GM19239 (cell line): ENCODE data around the gene GFRA1.

Experiments used
- DNase-seq: peaks from one replicate; pipeline ENCODE4 v3.0.0; 2011; ENCODE audit warnings: low spot score; ENCODE audit not compliant: insufficient read length
- FAIRE-seq: peaks from 2 replicates; lab custom pipeline; 2011; peaks lifted over from hg19 to GRCh38; lab: Jason Lieb, UNC

Gene GFRA1

DNA sequence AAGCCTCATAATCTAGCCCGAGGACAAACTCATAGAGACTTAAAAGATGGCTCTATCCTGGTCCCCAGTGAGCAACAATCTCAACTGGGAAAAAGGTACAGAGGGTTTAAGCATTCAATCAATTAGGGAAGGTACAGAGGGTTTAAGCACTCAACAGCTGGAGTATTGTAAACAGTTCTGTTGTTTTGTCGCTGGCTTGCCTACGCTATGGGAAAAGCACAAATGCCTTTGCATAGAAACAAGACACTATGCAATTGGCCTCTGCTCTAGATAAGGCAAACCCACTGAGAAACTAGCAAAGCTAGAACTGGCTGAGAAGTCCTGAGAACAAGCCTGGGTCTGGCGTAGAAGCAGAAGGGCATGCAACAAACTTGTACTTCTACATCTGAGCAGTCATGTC is 69.3 kb downstream of the GFRA1 start:
- DNase-seq (no peak), FAIRE-seq (no peak)

DNA sequence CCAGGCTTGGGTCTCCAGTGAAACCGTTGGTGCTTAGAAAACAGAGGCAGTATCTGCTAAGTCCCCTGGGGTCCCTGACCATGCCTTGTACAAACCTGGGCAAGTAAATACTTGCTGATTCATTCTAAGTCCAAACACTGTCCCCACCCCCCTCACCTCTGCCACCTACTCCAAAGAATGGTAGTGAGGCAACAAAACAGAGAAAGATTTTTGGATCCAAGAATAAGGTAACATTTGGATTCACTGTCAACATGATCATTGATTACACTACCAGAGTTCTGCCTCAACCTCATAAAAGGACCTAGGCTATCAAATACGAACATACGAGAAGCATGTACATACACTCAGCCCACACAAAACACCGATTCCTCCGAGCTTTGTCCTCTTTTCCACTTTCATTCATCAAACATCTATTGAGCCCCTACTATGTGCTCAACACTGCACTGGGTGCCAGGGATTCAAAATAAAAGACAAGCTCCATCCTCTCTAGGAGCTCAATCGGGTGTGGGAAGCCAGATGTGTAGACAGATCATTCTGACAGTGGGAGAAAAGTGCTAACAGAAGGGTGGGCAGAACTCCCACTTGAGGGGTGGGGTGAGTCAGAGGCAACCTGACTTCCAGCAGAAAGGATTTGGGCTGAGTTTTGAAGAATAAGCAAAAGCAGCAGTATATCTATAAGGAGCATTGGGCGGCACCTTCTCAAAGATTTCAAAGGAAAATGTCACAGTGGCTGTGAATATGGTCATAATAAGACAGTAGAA is 71.2 kb downstream of the GFRA1 start:
- FAIRE-seq (no peak), DNase-seq (no peak)

DNA sequence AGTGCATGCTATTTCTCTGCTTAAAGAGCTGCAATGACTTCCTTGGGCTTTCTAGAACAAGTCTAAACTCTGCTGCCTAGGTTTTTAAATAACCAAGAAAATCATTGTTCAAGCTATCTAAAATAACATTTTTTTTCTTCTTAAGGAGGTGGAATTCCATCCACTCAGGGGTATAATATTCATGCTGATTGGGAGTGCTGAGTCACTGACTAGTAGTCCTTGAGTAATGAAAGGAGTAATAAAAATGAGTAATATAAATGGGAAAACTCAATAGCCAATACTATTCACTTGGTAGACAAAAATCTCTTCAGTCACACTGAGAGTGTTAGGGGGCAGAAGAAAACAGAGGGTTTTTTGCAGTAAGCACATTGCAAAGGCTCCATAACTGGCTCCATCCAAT is 72.0 kb downstream of the GFRA1 start:
- FAIRE-seq (no peak), DNase-seq (no peak)

DNA sequence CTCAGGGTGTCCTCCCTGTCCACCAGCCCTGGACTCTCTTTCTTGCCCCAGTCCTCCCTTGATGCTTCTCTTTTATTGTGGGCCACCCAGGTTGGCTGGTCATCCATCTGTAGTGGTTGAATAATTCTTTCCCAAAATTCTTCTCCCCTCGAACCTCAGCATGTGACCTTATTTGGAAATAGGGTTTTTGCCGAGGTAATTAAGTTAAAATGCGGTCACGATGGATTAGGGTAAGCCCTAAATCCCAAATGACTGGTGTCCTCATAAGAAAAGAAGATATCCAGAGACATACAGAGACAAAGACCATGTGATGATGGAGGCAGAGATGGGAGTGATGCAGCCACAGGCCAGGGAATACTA is 74.3 kb downstream of the GFRA1 start:
- DNase-seq (no peak), FAIRE-seq (no peak)

DNA sequence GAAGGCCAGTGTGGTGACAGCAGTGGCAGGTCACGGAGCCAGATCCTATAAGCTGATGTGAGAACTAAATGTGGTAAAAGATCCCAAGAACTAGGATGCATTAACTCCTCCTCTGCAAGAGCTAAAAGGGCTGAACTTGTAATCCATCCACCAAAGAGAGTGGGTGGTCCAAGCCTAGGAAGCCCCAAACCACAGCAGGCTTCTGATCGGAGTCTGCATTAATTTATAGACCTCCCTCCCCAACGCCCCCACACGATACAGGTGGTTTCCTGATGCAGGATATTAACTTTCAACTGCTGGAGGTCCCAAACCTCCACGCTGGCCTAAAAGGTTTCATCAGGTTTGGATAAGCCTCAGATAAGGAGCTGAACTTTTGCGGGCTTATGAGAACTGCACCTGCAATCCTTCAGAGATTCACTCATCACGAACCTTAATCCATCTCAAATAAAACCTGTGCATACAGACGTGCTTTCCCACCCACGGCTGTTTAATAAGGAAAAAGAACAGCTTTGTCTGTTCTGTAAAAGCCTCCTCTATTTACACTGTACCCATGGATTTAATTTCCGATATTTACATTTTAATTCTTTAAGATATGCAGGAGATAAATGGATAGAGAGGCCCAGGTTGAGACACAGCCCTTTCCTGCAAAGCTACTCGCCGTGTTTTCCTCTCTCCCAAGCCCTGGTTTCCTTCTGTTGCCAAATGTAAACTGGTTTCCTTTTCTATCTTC is 74.9 kb downstream of the GFRA1 start:
- FAIRE-seq, result no peak
- DNase-seq, result no peak

DNA sequence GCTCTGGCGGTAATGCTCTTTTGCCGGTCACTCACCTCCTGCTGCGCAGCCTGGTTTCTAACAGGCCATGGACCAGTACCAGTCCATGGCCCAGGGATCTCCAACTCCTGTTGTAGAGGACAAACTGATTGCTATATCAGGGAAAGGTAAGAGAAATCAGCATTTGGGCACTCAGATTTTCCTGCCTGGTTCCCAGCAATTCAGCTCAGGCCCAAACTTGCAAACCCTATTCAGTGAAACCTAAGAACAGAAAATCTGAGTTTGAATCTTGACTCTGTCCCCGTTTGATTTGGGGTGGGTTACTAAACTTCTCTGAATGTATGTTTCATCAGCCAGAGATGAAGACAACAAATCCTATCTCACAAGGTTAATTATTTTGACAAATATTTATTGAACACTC is 77.4 kb downstream of the GFRA1 start:
- no peak for DNase-seq
- FAIRE-seq, result no peak

DNA sequence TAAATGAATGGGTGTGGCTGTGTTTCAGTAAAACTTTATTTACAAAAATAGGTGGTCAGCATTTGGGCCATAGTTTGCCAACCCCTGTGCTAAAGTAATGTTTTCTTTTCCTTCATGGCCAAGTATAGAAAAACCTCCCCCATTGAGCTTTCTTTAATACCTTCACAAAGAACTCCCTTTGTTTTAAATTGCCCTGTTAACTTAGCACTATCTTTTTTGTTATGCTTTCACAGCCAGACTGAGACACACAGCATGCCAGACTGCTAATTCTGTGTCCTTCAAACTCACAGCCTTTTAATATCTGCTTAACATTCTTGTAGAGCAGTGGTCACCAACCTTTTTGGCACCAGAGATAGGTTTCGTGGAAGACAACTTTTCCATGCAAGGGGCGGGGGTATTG is 78.0 kb downstream of the GFRA1 start:
- no peak for FAIRE-seq
- no peak for DNase-seq

DNA sequence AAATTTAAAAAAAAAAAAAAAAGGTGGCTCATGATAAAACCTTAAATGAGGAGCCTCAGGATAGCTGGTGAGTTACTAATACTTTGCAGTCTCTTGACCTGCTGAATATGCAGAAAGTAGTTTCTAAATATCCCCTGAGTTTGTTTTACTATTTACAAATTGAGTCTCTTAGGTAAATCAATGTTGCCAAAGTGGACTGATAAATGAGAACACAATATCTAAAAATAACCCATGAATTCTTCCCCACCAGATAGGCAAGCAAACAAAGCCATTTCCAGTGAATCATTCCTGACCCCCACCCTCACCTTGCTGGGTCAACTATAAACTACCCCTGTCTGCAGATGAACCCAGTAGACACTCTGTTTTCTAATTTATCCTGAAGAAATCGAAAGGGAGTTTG is 78.9 kb downstream of the GFRA1 start:
- no peak for FAIRE-seq
- DNase-seq, result no peak

DNA sequence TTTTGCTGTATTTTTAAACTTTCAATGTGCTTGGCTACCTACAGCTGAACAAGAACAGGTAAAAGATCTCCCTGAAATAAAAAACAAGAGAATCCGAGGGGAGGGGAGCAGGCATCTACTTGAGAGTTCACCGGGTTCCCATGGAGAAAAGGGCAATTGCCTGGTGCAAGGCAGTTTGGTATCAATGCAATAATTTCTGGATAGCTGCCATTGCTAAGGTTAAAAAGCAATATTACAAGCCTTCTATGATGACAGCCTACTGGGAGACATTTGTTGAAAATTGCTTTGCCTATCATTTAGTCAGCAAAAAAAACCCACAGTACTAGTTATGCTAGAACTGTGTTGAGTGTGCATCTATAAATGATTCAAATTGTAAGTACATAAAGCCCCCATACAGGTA is 82.1 kb downstream of the GFRA1 start:
- DNase-seq, result no peak
- FAIRE-seq, result no peak

DNA sequence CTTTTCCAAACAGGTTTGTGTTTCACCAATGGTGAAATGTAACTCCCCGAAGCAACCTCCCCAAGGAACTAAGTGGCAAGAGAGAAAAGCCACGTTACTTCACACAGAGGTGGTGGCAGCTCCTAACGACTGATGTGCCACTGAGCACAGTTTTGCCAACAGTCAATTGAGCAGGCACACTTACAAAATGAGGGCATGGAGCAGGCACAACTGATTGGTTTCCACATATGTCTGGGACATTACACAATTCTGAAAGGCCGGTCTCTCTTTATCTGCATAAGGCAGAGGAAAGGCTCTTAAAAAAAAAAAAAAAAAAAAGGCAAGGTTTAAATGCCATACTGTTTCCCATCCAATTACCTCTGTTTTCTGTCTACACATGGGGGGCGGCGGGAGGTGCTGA is 86.7 kb downstream of the GFRA1 start:
- no peak for DNase-seq
- no peak for FAIRE-seq

DNA sequence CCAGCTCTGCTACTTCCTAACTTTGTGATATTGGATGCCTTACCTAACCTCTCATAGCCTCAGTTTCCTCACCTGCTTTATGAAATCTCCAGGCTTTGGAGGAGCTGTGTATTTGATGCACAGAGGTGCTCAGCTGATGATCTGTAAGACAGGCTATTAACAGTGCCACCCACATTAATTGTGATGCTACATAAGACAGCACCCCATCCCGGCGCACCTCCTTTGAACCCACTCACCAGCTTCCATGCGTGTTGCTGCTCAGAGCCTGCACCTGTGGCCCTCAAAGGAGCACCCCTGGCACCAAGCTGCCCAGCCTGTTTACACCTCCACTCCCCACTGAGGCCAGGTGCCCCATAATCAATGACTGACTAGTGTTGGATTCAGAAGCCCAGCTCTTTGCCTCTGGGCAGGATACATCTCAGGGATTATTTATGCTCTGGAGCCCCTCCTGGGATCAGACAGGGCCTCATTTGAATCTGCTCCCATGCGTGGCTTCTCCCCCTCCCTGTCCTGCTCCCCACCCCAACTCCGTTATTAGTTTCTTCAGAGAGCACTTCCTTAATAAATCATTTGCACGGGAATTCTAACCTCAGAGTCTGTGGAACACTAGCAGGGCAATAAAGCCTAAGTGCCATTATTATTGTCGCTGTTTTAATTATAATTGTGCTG is 87.7 kb downstream of the GFRA1 start:
- FAIRE-seq (no peak), DNase-seq (no peak)

DNA sequence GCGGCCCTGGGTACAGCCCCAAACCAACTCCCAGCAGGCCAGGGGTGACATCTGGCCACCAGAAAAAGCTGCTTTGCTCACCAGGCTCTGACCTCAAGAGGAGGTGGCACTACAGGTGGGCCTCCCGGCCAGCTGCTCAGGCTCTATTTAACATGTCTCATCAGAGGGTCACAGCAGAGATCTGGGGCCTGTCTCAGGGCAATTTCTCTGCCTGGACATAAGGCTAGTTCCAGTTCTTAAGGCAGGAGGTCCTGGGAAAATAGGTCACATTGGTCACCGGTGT is 88.6 kb downstream of the GFRA1 start:
- no peak for FAIRE-seq
- DNase-seq, result no peak

DNA sequence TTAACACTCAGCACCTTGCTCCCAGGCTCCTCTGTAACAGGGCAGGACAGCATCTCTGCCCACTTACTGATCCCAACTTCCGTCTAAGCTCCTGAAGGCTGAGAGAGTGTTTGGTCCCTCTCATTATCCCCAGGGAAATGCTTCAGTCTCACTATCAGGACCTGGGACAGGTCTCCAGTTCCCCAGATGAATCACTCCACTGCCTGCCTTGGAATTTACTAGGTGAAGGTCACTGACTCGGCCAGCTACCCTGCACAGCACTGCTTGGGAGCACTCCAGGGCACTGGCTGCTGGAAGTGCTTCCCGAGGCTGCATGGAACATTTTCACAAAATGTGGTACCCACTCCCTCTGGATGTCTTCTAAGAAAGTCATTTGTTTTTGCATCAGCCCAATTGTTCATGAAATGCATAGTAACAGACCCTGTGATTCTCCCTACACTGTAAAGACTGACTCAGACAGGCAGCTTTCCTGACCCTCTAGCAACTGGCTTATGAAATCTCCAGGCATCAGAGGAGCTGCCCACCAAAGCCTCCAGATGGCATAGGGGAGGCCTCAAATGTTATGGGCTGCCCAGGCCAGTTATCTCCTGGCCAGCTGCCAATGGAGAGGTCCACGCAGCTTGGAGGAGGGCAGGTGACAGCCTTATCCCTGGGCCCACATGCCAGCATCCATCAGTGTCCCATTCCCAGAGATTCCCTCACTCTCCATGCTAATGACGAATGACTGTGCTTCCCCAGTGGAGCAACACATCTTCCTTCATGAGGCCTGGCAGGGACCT is 89.1 kb downstream of the GFRA1 start:
- FAIRE-seq (no peak), DNase-seq (no peak)

DNA sequence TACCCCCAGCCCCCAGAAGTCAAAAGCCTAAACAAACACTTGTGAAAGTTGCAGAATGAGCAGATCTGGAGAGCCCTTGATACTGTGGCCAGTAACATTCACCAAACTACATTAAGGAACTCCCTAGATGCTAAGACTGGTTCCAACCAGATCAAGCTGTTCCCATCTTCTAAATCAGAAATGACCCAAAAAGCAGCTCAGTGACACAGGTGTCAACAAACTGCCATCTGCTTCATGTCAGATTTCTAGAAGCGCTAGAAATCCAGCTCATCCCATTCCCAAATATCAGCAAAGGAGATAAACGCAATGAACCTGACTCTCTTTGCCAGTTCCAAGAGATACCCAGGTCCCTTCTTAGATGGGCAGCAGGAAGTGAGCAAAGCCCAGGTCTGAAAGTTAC is 90.6 kb downstream of the GFRA1 start:
- DNase-seq (no peak), FAIRE-seq (no peak)

DNA sequence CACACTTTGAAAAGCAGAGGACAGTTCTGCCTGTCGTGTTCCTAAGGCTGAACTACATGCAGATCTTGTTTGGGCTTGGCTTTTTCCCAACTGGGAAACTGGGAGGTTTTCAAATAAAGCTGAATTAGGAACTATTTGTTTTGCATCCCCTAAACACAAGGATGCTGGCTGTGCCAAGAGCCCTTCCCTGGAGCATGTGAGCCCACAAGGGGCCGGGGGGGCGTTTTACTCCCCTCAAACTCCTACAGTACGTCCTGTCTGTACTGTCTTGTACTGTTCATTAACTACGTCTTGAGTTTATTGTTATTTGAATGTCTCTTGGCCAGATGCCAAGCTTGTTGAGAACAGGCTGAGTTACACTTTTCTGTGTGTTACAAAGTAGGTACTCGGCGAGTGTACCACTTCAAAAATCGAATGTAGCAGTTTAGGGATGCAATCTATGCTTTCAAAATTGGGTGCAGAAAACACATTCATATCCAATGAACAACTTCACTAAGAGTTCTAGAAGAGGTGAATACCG is 94.9 kb downstream of the GFRA1 start:
- no peak for FAIRE-seq
- no peak for DNase-seq

DNA sequence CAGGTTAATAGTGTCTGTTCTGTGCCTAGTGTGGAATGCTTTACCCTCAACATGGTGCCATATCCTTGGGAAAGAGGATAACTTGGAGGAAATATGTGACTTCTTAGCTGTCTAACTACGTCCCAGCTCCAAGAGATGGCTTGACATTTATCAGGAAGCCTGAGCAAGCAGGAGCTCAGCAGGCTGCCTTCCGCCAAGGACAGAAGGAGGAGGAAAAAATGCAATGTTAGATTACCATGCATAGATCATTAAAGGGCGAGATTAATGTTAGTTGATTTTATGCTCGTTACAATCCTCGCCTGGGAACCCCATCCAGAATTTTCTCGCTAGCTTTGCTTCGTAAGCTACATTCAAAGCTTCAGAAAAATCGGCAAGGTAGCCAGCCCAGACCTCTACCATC is 97.8 kb downstream of the GFRA1 start:
- DNase-seq (no peak), FAIRE-seq (no peak)

DNA sequence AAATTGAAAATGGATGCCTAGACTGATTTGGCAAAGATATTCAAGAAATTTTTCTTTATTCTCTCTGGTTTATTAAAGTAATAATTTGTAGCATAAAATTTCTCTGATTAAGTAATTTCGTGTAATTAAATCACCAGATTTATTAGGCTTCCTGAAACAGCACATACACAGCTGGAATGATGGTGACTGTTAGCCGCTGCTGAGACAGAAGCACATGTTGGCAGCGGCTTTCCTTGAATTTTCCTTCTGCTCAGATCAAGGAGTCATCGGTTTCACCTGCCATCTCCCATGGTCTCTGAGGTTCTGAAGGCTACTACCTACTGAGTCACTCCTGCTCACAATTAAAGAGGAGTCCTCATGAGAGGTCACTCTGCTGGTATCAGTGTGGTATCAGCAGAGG is 101.5 kb downstream of the GFRA1 start:
- FAIRE-seq (no peak), DNase-seq (no peak)

DNA sequence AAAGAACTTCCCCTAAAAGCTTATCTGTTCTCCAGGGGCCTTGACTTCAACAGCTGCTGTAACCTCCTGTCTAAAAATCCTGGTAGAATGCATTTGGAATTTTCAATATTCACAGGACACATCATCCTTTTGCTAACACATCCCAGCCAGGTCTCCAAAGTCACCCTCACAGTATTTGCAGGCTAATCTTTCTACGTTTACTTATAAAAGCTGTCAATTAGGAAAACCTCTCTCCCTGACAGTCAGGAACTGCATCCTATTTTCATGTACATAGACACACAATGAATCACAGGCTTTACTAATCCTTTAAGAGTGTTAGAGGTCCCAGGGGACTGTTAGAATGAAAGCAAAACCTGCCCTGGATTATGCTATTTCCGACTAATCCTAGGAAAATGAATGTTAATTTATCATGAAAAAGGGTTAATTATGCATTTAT is 102.2 kb downstream of the GFRA1 start:
- DNase-seq (no peak), FAIRE-seq (no peak)

DNA sequence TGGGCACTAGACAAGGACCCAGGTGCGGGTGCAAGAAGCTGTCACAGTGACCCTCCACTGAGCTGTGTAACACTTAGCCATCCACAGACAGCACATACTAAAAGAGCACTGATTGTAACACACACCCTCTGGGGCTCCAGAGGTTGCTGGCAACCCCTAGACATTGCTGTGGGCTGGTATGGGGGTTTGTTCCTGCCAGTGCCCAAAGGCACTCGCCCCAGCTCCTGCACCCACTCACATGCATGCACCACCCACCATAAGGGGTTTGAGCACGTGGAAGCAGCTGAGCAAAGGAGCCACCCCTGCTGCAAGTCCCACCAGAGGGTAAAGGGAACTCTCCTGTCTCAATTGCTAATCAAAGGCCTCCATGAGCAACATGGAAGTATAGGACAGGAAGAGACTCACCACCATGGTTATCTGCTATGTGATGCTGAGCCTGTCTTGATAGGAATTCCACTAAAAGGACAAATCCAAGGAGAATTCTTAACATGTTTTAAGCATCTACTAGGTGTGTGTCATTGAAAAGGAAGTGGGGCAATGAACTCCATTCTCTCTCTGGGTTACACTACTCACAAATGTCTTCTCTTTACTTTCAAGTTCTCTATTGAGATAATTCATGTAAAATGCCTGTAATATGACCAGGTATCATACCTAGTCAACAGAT is 103.1 kb downstream of the GFRA1 start:
- DNase-seq (no peak), FAIRE-seq (no peak)

DNA sequence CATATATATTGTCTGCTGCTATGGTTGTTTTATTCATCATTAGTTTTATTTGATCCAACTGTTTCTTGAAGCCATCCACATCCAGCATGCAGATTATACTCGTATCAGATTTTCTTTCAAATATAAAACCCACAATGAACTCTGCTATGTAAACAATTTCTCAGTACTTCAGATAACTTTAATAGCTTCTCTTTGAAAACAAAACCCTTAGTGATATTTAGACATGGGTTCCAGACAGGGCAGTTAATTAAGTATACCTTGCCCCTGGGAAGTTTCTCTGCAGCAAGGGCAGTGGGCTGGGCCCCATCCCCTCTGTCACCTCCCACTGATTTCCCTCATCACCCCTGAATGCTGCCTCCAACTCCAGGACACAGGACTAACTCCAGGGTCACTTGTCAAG is 104.3 kb downstream of the GFRA1 start:
- no peak for FAIRE-seq
- DNase-seq, result no peak
